Esophagus squamous epithelium (tissue), 4 donors: ENCODE measurements around the gene LMTK2.

Experiments used
- CTCF ChIP-seq, 6 experiments: fragments of 450-650 bp in 4 of 6; fragments of 200-600 bp in 2 of 6; sonication (generic) in 2 of 6; IDR thresholded peaks; one replicate each; pipeline ENCODE4 v1.5.1; 2016 to 2019; ENCODE audit warnings: antibody characterized with exemption in 6 of 6, mild to moderate bottlenecking in 4 of 6, moderate library complexity in 4 of 6
- POLR2A ChIP-seq, 4 donors: fragments of 450-650 bp; IDR thresholded peaks; one replicate each; pipeline ENCODE4 v1.6.1; 2017; ENCODE audit warnings: antibody characterized with exemption in 4 of 4, mild to moderate bottlenecking in 4 of 4, moderate library complexity in 3 of 4

- TF ChIP-seq CTCF (IDR thresholded peaks at IDR 0.05) (no peak), POLR2A (IDR thresholded peaks at IDR 0.05) (no peak)
These were observed 118.1 kb downstream of the LMTK2 start for GRCh38 chr7:98224701-98225181.
